ENCODE data around the gene IGSF21.

Gene IGSF21

GRCh38 chr1:18097206-18097605 is 10.4 kb upstream of the IGSF21 start:
- no peak for DNase-seq

DNA sequence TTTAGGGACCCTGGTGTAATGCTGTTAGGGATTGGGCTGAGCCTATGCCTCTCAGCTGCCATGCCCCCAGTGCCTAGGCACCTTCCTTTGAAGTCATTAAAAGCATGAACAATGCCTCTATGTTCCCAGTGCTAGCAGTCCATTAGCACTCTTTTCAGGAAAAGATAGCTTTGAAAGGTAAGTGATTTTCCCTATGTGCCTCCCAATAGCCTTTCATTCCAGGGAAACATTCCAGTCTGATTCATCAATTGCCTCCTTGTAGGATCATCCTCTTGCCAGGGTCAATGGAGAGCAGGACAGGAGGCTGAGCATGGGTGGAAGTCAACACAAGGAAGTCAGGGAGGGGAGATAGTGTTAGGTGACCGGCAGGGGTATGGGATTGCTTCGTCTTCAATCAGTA is 8.6 kb upstream of the IGSF21 start:
- DNase-seq = no peak

DNA sequence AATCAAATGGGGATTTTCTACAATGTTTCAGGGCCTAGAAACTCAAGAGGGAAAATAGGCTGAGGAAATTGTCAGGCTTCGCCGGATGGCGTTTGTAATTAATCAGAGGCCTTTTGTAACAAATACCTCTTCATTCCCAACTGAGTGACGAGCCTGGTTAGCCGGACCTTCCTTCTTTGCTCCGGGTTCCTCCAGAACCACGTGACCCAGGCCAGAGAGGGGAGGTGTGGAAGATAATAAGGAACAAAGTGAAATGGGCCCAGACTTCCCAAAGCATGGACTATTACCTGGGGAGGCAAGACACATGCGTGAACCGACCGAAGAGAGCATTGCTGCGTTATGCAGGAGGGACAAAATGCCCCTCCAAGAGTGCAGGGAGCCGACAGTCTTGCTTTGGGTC is 7.5 kb upstream of the IGSF21 start:
- no peak for DNase-seq

GRCh38 chr1:18100491-18101063 is 7.0 kb upstream of the IGSF21 start:
- peak; percentile 54 for DNase-seq

DNA sequence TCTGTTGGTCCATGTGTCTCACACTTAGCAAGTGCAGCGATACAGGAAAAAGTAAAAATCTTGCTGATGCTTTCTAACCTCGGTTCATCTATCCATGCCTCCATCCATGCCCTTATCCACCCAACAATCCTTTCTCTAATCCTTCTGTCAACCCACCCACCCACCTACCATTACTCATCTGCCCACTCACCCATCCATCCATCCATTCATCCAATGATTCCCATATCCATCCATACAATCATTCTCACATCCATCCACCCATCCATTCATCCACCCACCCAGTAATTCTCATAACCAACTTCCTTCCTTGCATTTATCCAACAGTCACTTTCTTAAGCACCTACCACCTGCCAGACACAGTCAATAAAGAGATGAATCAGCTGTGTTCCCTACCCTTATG is 6.1 kb upstream of the IGSF21 start:
- no peak for DNase-seq

DNA sequence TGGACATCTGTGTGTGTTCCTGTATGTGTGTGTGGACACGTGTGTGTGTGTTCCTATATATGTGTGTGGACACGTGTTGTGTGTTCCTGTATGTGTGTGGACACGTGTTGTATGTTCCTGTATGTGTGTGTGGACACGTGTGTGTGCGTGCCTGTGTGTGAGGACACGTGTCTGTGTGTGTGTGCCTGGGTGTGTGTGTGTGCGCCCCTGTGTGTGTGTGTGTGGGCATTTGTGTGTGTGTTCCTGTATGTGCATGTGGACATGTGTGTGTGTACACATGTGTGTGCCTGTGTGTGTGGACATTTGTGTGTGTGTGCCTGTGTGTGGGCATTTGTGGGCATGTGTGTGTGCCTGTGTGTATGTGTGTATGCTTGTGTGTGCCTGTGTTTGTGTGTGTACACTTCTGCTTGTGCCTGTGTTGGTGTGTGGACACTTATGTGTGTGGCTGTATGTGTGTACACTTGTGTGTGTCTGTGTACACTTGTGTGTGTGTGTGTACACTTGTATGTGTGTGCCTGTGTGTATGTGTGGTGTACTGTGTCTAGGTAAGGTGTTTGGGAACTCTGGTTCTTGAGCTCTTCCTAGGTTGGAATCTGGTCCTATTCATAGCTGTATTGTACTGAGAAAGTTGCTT is 3.7 kb upstream of the IGSF21 start:
- DNase-seq = no peak

DNA sequence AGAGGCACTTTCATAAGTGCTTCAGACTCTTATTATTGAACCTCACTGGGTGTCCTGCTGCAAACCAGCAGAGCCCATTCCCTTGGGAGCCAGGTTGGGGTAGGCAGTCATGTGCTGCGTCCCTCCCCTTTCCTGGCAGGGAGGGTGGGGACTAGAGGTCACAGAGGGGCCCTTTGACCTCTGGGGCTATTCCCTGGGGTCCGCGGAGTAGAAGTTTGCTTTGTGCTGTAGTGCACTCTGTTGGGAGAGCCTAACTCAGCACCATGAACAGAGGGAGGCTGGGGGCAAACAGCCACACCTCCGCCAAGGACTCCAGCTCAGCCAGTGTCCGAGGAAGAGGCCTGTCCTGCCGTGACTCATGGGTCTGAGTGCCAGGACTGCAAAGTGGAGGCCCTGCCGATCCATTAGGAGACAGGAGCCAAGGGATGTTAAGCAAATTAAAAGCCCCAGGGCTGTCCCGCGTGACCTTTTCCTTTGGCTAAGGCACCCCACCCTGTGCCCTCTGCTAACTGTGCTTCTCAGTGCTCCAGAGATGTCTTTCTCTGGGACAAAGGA is 3.0 kb upstream of the IGSF21 start:
- no peak for DNase-seq

- no peak for DNase-seq
Measured at GRCh38 chr1:18105196-18105595, 2.4 kb upstream of the IGSF21 start.

- DNase-seq = no peak
Measured at GRCh38 chr1:18108299-18109057, 880 bp downstream of the IGSF21 start.

DNA sequence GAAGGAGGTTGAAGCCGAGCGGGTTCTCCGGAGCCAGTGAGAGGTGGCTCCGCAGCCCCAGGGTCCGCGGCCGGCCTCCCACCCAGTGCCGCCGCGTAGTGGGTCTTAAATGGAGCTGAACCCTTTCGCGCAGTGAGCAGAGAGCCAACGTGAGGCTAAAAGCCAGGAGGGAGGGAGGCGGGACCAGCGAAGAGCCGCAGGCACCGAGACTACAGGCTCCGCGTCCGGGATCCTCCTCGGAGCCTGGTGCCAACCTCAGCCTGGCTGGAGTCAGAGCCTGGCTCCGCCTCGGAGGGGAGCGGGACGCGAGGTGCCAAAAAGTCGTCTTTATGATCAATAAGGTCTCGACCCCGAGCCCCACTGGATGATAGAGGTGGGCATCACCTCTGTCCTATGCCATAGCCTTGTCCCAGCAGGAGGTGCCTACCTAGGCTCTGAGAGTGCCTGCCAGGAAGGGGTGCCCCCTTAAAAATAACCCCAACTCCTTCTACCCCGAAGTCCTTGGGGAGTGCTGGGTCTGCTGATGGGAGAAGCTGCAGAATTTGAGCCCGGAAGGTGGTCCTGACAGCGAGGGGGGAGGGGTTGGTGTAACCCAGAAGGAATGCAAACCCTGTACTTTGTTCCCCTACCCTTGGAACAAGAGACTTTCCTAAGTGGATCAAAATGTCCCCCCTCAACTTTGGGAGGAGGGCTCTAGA is 1.6 kb downstream of the IGSF21 start:
- no peak for DNase-seq

GRCh38 chr1:18109756-18110597 is 2.4 kb downstream of the IGSF21 start:
- no peak for DNase-seq

DNA sequence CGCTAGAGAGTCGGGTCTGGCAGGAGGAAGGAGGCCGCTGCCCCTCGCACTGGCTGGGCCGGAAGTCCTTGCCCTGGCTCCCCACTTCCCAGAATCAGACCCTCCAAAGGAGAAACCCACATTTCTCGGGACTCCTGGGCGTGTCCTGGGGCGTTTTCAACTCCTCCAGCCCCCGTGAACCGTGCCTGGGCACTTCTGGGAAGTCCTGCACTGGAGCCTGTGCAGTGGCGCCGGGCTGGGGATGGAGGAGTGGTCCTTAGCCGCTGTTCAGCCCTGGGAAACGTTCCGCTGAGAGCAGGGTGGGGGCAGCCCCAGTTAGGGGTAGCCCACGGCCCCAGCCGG is 3.0 kb downstream of the IGSF21 start:
- DNase-seq = no peak

DNA sequence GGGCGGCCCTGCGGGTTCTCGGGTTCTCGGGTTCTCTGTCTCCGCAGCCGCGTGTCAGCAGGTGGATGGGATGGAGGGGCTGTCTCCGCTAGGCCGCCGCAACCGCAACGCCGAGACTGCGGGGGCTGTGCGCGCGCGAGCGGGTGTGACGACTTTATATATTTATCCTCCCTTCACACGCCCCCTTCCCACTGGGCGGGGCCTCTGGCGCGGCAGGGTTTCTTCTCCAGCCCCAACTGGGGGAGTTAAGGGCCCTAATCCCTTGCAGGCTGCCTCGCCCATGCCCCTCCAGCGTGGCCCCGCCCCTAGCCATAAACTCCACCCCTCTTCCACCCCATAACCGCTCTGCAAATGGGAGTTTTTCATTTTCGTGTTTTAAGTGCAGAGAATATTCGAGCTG is 3.4 kb downstream of the IGSF21 start:
- no peak for DNase-seq

- DNase-seq = no peak
Measured at GRCh38 chr1:18111605-18112297, 4.2 kb downstream of the IGSF21 start.

DNA sequence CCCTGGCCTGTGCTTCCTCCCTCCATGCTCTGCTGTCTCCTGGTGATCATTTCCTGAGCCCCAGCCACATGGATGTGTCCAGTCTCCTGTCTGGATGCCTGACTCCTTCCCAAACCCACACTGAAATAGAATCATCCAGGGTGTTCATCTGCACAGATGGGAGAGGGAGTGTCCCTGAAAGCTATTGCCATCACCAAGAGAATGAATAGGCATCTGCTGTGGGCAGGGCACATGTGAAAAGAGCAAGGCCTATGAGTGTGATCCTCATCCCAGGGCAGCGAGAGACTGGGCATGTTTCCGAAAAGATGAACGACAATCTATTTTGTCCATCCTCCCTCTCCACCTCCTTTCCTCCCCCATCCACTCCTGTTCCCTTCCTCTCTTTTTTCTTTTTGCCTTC is 5.0 kb downstream of the IGSF21 start:
- no peak for DNase-seq

DNA sequence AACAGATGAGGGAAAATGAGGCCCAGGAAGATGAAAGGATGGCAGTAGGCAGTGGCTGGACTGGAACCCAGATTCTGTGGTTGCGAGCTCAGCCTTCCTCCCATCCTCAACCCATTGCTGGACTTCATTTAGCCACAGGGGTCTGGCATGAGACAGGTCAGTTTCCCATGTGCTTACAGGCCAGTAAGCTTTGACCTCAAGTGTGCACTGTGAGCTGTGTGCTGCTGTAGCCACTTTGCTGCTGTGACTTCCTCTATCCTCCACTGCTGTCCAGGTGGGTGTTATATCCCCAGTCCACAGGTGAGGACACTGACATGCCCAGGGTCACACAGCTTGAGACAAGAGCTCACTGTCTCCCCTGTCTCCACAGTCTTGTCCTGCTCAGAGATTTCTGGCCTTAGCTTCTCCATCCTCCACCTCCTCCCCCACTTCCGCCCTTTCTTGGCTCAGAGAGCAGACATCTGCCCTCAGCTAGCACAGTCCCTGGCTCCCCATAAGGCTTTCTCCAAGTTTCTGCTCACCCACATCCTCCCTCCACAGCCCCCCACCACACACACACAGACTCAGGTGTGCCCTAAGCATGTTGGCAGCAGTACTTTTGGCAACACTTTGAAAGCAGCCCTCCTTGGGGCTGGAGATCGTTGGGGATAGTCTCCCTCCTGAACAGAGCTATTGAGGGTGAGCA is 7.3 kb downstream of the IGSF21 start:
- no peak for DNase-seq

GRCh38 chr1:18116777-18117176 is 9.2 kb downstream of the IGSF21 start:
- no peak for DNase-seq

GRCh38 chr1:18118078-18118477 is 10.5 kb downstream of the IGSF21 start:
- DNase-seq = no peak

DNA sequence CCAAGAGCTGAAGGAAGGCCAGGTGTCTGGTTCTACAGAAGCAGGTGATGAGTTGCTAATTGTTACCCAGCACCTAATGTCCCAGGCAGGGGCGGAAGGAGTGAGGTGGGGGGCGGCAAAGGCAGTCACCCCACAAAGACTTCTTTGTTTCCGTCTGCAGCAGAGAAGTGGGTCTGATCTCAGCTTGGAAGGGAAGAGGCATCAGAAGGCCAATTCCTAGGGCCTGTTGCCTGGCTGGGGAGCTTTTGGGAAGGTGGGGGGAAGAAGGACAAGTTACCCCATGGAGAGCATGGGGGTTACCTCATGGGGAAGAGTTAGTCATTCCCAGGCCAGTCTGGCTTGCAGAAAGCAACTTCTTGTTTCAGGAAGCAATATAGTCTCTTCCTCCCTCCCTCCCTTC is 10.9 kb downstream of the IGSF21 start:
- no peak for DNase-seq

- DNase-seq = no peak
Measured at GRCh38 chr1:18119289-18119688, 11.7 kb downstream of the IGSF21 start.

- DNase-seq = no peak
Measured at GRCh38 chr1:18119771-18120377, 12.3 kb downstream of the IGSF21 start.
